GM21390 (cell line): ENCODE data around the gene CLDN9.
"Not testable (repeated sequence)": the region's sequence is repeated elsewhere in the genome, so short reads cannot be mapped to it uniquely, and the experiment has no call there.

Experiments used
- ATAC-seq: cut with Tn5 transposase; IDR thresholded peaks from one replicate; pipeline ENCODE4 v1.9.1; 2021; ENCODE audit not compliant: unreplicated experiment

The CLDN9 gene

DNA sequence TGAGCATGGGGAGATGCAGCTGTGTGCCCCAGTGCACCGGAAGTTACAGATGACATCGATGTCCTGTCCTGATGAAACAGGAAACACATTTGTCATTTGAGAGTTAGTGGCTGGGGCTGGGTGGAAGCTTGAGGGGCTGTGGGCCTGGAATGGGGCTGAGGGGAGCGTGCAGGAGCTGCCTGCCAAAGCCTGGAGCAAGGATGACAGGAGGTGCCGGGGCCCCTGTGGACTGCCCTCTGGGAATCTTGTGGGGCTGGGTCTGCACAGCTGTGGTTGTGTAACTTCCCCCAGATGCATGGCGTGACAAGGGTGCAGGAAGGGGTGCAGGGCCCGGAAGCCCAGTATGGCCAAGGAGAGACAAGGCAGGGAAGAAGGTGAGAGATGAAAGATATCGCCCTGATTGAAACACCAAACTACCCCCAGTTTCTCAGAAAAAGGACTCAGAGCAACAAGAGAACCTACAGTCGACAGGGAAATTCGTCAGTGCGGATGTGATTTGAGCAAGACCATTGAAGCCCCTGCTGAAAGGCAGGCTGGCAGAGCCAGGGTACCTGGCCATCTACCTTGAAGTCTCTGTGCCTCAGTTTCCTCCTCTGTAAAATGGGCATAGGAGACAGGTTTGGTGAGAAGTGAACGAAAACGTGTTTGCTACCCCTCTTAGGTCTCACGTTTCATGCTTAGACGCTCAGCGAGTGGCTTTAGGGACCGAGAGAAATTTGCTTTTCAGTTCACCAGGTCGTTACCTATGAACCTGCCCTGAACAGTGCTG, 42.4 kb downstream of the CLDN9 start:
- ATAC-seq = no peak

DNA sequence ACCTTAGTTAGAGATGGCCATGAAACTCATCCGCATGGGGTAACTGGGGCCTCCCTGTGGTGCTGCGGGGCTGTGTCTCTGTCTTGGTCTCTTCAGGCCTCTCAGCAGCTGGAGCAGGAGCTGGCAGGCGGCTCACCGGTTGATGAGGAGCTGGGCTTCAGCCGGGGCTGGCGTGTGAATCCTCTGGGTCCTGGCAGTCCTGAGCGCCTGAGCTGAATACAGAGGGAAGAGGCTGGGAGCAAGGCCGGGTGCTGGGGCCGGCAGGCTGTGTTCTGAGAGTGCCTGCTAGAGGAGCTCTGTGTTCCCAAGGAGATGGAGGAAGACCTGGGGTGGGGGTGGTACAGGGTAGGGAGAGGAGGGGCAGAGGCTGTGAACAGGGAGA, 43.0 kb downstream of the CLDN9 start:
- not testable (repeated sequence) for ATAC-seq

DNA sequence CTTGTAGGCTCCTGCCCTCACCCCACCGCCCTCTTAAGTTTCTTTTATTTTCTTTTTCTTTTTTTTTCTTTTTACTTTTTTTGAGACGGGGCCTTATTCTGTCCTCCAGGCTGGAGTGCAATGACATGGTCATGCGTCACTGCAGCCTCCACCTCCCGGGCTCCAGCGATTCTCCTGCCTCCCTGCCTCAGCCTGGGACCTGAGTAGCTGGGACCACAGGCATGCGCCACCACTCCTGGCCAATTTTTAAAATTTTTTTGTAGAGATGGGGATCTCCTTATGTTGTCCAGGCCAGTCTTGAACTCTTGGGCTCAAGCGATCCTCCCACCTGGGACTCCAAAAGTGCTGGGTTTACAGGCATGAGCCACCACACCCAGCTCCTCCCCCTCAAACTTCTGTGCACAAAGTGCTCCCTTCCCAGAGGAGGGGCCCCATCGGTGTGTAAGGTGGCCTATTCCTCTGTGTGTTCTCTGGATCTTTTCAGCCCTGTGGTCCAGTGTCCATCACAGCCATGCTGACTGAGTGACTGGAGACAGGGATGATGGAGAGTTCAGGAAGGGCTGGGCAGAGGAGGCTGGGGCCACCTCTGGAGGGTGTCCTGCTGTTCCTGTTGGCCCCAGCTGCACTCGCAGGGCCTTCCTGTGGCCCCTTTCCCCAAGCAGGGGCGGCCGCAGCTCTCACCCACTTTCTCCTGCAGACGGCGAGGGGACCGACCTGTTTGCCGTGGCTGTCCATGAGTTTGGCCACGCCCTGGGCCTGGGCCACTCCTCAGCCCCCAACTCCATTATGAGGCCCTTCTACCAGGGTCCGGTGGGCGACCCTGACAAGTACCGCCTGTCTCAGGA, 43.8 kb downstream of the CLDN9 start:
- ATAC-seq = no peak

- ATAC-seq = no peak
Observed at GRCh38 chr16:3057181-3058138, 44.7 kb downstream of the CLDN9 start.

DNA sequence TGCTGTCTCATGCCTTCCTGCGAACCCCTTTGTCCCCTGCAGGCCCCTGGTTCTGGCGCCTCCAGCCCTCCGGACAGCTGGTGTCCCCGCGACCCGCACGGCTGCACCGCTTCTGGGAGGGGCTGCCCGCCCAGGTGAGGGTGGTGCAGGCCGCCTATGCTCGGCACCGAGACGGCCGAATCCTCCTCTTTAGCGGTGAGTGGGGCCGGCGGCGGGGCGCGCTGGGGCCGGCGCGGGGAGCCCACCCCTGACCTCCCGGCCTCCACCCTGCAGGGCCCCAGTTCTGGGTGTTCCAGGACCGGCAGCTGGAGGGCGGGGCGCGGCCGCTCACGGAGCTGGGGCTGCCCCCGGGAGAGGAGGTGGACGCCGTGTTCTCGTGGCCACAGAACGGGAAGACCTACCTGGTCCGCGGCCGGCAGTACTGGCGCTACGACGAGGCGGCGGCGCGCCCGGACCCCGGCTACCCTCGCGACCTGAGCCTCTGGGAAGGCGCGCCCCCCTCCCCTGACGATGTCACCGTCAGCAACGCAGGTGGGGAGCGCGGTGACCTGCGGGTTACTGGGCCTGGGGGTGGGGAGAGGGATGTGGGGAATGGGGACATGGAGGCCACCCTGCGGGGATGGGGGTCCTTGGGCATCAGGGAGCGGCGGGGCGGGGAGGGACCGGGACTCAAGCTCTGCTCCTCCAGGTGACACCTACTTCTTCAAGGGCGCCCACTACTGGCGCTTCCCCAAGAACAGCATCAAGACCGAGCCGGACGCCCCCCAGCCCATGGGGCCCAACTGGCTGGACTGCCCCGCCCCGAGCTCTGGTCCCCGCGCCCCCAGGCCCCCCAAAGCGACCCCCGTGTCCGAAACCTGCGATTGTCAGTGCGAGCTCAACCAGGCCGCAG, 45.7 kb downstream of the CLDN9 start:
- ATAC-seq = no peak

DNA sequence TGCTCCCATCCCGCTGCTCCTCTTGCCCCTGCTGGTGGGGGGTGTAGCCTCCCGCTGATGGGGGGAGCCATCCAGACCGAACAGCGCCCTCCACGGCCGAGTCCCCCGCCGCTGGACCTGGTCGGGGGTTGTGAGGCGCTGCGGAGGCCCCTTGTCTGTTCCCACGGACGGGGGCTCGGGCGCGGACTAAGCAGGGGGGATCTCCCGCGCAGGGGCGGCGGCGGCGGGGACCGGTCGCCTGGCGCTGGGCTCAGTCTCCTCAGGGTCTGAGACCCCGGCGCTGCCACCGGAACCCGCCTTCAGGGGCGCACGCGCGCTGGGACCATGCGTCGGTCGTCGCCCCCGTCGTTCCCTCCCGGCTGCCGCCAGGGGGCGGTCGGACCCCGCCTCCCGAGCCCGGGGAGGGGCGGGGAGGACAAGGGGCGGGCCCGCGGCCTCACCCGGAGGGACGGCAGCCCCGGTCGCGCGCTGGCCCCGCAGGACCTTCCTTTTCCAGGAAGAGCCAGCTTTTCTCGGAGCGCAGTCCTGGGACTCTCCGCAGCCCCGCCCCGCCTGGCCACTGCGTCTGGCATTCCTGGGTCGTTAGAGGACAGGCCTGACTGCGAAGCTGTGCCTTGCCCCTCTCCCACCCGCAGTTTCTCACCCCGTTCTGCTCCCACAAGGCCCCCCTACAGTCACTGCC, 46.5 kb downstream of the CLDN9 start:
- ATAC-seq = peak; percentile 71

DNA sequence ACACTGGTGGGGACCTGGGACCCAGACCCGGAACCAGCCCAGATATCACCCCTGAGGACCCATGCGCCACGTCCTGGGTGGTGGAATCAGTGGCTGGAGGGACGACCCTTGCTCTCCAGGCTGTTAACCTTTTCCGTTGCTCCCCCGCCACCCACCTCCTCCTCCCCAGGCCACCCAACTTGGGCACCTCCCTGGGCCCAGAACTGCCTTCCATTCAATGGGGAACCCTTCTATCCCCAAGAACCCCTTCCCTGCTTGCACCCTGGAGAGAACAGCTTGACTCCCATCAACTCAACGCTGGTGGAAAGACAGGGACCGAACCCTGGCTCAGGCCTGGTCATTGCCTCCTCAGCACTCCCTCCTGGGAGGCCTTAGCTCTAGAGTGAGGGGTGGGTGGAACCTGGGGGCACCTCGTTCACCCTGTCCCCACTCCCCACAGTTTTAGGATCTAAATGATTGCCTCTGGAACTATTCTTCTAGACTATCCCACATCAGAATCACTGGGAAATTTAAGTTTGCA, 47.1 kb downstream of the CLDN9 start:
- no peak for ATAC-seq

- ATAC-seq = no peak
Observed at GRCh38 chr16:3060339-3061127, 47.8 kb downstream of the CLDN9 start.

GRCh38 chr16:3062553-3062952, 49.8 kb downstream of the CLDN9 start:
- no peak for ATAC-seq

DNA sequence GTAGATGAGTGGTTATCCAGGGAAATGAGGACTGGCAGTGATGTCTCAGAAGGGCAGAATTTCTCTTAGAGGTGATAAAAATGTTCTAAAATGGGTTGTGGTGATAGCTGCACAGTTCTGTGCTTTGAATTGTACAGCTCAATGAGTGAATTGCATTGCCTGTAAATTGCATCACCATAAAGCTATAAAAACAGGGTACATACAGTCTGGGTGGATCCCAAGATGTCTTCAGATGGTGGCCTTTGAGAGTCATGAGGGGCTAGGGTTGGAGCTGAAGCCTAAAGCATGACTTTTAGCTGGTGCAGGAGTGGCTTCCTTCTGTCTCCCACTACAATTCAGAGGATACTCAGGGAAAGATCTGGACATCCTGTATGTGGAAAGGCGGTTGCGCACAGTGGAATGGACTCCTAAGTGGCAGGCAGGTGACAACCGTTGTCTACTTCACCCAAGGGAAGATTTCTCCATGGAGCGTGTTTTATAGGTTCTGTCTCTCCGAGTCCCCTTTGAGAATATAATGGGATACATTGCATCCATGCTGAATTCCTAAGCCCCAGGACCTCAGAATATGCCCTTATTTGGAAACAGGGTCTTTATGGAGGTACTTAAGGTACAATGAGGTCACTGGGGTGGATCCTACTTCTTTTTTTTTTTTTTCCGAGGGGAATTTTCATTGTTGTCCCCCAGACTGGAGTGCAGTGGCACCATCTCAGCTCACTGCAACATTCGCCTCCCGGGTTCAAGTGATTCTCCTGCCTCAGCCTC, 51.1 kb downstream of the CLDN9 start:
- no peak for ATAC-seq
